ENCODE measurements around the gene COX7A1. TPM values are rescaled to one million over a fixed set of nuclear protein-coding genes. Genes with fewer than 3 reads are reported as not detected.

Gene COX7A1
- total RNA-seq, 3 donors from 2014 or later = 6.0 to 115 (median 11.3) TPM

DNA sequence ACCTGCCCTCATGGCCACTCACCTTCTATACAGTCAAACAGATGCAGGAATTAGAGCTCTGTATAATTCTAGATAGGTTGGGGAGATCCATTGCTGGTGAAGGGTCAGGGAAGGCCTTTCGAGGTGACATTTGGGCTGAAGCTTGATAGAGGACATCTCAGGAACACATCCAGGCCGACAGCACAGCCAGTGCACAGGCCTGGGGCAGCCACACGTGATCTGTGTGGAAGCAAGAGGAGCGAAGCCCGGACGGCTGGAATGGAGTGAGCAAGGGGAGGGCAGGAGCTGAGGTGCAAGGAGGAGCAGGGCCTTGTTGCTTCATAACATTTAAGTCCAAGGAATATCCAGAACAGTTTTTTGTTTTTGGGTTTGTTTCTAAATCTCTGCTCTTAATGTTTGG lies 45.8 kb downstream of the COX7A1 start:
- H3K4me1 ChIP-seq (ENCODE audit: low read depth) = no peaks in the 10 kb centered on the region
- TF ChIP-seq, protein P1, sequence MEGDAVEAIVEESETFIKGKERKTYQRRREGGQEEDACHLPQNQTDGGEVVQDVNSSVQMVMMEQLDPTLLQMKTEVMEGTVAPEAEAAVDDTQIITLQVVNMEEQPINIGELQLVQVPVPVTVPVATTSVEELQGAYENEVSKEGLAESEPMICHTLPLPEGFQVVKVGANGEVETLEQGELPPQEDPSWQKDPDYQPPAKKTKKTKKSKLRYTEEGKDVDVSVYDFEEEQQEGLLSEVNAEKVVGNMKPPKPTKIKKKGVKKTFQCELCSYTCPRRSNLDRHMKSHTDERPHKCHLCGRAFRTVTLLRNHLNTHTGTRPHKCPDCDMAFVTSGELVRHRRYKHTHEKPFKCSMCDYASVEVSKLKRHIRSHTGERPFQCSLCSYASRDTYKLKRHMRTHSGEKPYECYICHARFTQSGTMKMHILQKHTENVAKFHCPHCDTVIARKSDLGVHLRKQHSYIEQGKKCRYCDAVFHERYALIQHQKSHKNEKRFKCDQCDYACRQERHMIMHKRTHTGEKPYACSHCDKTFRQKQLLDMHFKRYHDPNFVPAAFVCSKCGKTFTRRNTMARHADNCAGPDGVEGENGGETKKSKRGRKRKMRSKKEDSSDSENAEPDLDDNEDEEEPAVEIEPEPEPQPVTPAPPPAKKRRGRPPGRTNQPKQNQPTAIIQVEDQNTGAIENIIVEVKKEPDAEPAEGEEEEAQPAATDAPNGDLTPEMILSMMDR (IDR thresholded peaks at IDR 0.05) = no peak
- no peak for ATAC-seq
- H3K4me3 ChIP-seq = no peak overlapping the region
- DNase-seq = no peak
- intact Hi-C loops (cut with DNase I, micrococcal nuclease) = no loop called here
- no peaks in the 10 kb centered on the region for H3K36me3 ChIP-seq (ENCODE audit: low read depth)
- no peaks in the 10 kb centered on the region for H3K9me3 ChIP-seq

DNA sequence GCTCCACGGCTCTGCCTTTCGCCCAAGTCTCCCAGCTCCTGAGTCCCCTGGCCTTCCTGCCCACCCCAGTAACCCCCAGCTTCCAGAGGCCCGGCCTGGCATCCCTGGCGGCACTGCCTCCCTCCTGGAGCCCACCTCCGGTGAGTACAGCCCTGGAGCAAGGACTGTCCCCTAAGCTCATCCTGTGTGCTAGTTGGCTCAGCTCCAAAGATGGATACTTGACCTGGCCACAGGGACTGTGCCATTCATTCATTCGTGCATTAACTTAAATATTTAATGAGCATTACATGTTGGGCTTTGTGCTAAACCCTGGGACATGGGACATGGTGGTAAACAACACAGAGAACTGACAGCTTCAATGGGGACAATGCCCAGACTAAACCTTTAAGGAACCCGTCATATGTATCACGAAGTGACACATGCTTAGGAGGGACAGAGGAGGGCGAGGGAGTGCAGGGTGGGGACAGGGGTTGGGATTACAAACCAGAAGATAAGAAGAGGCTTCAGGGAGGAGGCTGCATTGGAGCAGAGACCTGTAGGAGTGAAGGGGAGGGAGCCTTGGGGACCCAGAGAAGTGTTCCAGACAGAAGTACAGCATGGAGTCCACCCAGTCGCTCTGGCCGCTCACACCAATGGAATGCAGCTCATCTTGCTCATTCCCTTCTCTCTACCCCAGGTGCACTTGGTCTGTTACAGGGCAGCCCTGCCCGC lies 48.2 kb downstream of the COX7A1 start:
- no peaks in the 10 kb centered on the region for H3K36me3 ChIP-seq (ENCODE audit: low read depth)
- no peak overlapping the region for H3K4me3 ChIP-seq
- intact Hi-C loops (cut with DNase I, micrococcal nuclease) = no loop called here
- TF ChIP-seq, protein P1 (IDR thresholded peaks at IDR 0.05) = no peak
- H3K4me1 ChIP-seq (ENCODE audit: low read depth) = no peaks in the 10 kb centered on the region
- DNase-seq (no peak), ATAC-seq (no peak)
- no peaks in the 10 kb centered on the region for H3K9me3 ChIP-seq

DNA sequence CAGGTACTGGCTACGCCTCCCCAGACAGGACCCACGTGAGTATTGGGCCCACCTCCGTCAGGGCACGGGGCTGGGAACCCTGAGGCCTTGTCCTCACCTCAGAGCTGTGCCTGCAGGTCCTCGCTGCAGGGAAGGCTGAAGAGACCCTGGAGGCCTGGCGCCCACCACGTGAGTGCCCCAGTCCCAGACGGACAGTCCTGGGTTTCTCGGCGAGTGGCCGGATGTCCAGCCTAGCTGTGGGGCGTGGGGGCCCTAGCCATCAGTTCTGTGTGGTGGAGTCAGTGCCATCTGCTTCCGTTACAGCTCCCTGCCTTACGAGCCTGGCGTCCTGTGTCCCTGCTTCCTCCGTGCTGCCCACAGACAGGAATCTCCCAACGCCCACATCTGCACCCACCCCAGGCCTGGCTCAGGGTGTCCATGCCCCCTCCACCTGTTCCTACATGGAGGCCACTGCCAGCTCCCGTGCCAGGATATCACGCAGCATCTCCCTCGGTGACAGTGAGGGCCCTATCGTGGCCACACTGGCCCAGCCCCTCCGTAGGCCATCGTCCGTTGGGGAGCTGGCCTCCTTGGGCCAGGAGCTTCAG lies 49.1 kb downstream of the COX7A1 start:
- ATAC-seq (no peak), DNase-seq (no peak)
- Histone ChIP-seq H3K4me1 (ENCODE audit: low read depth) (no peaks in the 10 kb centered on the region), H3K9me3 (no peaks in the 10 kb centered on the region), H3K36me3 (ENCODE audit: low read depth) (no peaks in the 10 kb centered on the region), H3K4me3 (no peak overlapping the region)
- TF ChIP-seq, protein P1 (IDR thresholded peaks at IDR 0.05) = no peak
- intact Hi-C loops (cut with DNase I, micrococcal nuclease) = no loop called here

DNA sequence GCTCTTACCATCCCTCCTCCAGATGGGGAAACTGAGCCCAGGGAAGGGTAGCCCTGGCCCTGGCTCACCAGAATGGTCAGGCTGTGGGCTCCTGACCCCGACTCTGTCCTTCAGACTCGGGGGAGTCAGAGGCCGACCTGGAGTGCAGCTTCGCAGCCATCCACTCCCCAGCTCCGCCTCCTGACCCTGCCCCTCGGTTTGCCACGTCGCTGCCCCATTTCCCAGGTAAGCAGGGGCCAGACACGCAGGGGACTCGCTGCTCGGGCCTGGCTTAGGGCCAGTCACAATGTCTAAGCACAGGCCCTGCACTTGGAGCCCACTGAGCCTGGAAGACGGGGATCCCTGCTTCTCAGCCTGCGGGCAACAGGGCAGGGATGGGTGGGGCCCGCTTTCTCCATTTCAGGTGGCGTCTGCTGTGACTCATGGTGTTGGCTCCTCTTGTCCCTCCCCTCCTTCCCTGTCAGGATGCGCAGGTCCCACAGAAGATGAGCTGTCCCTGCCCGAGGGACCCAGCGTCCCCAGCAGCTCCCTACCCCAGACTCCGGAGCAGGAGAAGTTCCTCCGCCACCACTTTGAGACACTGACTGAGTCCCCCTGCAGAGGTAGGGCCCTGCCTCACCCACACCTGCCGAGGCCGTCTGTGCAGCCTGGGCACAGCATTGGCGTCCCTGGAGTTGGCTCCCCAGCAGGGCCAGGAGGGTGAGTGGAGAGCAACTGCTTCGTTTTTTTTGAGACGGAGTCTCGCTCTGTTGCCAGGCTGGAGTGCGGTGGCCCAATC lies 50.5 kb downstream of the COX7A1 start:
- Histone ChIP-seq H3K9me3 (no peaks in the 10 kb centered on the region), H3K4me1 (ENCODE audit: low read depth) (no peaks in the 10 kb centered on the region), H3K36me3 (ENCODE audit: low read depth) (no peaks in the 10 kb centered on the region), H3K4me3 (no peak overlapping the region)
- TF ChIP-seq, protein P1 (IDR thresholded peaks at IDR 0.05) = no peak
- intact Hi-C loops (cut with DNase I, micrococcal nuclease) = no loop called here
- DNase-seq (no peak), ATAC-seq (no peak)

Other genes with a start within 250 kb of the COX7A1 start
- gene HCST, start 249.9 kb downstream of the COX7A1 start, total RNA-seq = 1 to 10 TPM; 4.6 to 8.2 (median 7.9) TPM
- gene TYROBP, start 244.2 kb downstream of the COX7A1 start, total RNA-seq = 10 to 100 TPM; 15.7 to 50.2 (median 45.0) TPM
- gene LRFN3, start 216.1 kb downstream of the COX7A1 start, total RNA-seq = 10 to 100 TPM; 10.5 to 14.0 (median 10.5) TPM
- gene SDHAF1, start 157.3 kb downstream of the COX7A1 start, total RNA-seq = 10 to 100 TPM; 18.1 to 22.0 (median 19.1) TPM
- gene SYNE4, start 143.6 kb downstream of the COX7A1 start, total RNA-seq = 1 to 10 TPM; 3.5 to 7.9 (median 6.9) TPM
- gene ALKBH6, start 138.2 kb downstream of the COX7A1 start, total RNA-seq = 10 to 100 TPM; 20.2 to 24.1 (median 22.0) TPM
- 10 to 100 TPM in 1 of 3 donors, 1 to 10 TPM in 2; 4.6 to 68.9 (median 8.1) TPM for gene CLIP3, start 119.6 kb downstream of the COX7A1 start, total RNA-seq
- gene THAP8, start 98.2 kb downstream of the COX7A1 start, total RNA-seq = 10 to 100 TPM in 1 of 3 donors, 1 to 10 TPM in 2; 3.7 to 10.1 (median 4.4) TPM
- gene WDR62, start 97.5 kb downstream of the COX7A1 start, total RNA-seq = 1 to 10 TPM; 1.6 to 4.1 (median 1.9) TPM
- not detected for gene OVOL3, start 41.3 kb downstream of the COX7A1 start, total RNA-seq
- gene POLR2I, start 37.6 kb downstream of the COX7A1 start, total RNA-seq = 10 to 100 TPM; 42.7 to 66.4 (median 47.4) TPM
- 100 to 1,000 TPM in 1 of 3 donors, 10 to 100 TPM in 2; 81.9 to 106 (median 90.8) TPM for gene TBCB, start 37.0 kb downstream of the COX7A1 start, total RNA-seq
- gene CAPNS1, start 12.4 kb downstream of the COX7A1 start, total RNA-seq = 100 to 1,000 TPM; 501 to 878 (median 756) TPM
- 1 to 10 TPM; 2.9 to 7.8 (median 3.1) TPM for gene ZNF565, start 62.2 kb upstream of the COX7A1 start, total RNA-seq
- gene ZNF146, start 62.7 kb upstream of the COX7A1 start, total RNA-seq = 10 to 100 TPM; 32.8 to 45.9 (median 40.7) TPM
- 1 to 10 TPM; 3.4 to 7.5 (median 5.0) TPM for gene ZFP14, start 226.8 kb upstream of the COX7A1 start, total RNA-seq

Data from mucosa of descending colon (tissue), 3 donors.